Astrocyte of the spinal cord (primary cell): ENCODE results near the gene EXOC4.

Source experiments
- DNase-seq: peaks from one replicate; pipeline ENCODE4 v3.0.0; 2011; ENCODE audit warnings: low read depth, low spot score
- H3K4me3 ChIP-seq: 2 replicates; pipeline ENCODE4 v1.5.1; 2011; ENCODE audit warnings: low read depth, mild to moderate bottlenecking, low read length, moderate library complexity
- in situ Hi-C: cut with HindIII; loops from 2 replicates; pipeline ENCODE4 v1.10.0; 2017; ENCODE audit warnings: low sequenced_read_pairs
- TF ChIP-seq, protein P1 (sequence below): IDR thresholded peaks from 2 replicates; pipeline ENCODE4 v1.5.1; 2012; ENCODE audit warnings: low read depth, mild to moderate bottlenecking, low read length, inconsistent platforms

The EXOC4 gene

DNA sequence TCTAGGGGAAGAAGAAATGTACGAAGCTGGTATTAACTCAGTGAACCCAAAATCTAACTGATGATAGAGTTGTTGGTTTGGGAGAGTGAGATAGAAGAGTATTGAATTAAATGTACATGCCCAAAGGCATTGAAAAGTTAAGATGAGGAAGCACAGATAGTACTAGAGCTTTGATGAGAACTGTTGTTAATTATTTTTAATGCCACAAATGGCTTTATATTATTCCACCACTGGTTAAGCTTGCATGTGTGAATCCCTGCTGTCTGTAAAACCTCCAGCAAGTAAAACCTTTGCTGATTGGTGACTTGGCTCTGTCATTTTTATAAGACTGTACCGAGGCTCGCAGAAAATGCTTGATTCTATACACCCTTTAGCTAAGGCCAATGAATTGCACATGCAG, 491.6 kb downstream of the EXOC4 start:
- in situ Hi-C loops = no loop called here
- DNase-seq = no peak
- TF ChIP-seq, protein P1, sequence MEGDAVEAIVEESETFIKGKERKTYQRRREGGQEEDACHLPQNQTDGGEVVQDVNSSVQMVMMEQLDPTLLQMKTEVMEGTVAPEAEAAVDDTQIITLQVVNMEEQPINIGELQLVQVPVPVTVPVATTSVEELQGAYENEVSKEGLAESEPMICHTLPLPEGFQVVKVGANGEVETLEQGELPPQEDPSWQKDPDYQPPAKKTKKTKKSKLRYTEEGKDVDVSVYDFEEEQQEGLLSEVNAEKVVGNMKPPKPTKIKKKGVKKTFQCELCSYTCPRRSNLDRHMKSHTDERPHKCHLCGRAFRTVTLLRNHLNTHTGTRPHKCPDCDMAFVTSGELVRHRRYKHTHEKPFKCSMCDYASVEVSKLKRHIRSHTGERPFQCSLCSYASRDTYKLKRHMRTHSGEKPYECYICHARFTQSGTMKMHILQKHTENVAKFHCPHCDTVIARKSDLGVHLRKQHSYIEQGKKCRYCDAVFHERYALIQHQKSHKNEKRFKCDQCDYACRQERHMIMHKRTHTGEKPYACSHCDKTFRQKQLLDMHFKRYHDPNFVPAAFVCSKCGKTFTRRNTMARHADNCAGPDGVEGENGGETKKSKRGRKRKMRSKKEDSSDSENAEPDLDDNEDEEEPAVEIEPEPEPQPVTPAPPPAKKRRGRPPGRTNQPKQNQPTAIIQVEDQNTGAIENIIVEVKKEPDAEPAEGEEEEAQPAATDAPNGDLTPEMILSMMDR = no peak
- H3K4me3 ChIP-seq = no peak overlapping the region

DNA sequence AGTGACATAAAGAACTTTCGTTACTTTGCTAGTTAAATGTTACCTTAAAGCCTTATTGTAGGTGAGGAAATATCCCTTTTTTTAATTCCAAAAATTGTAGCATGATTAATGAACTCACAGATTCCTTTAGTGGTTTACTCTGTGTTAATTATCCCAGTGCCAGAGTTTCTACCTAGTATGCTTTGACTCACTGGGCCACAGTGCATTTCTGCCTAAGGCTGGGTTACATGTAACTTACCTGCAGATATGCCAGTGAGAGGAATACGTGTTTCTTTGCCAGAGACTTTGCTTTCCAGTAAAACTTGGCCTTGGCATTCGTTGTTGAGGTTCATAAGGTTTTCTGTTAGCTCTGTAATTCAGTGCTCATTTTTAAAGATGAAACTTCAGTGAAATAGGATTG, 493.4 kb downstream of the EXOC4 start:
- in situ Hi-C loops = no loop called here
- DNase-seq = no peak
- TF ChIP-seq, protein P1 = no peak
- H3K4me3 ChIP-seq = no peak overlapping the region

DNA sequence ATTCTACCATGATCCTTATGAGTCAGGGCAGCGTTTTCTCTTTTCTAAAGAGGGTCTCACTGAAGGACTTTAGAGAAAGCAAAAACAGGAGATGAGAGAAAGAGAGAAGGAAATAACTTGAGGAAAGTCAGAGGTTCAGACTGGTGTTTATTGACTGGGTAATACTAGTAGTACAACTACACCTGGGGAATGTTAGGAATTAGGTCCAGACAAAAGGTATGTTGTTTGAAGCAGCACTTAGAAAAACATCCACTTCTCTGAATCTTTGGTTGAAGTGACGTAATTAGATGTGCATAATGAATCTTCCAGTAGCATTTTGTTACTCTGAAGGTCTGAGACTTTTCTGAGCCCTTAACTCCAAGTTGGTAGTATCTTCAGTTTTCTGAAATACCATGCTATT, 494.0 kb downstream of the EXOC4 start:
- in situ Hi-C loops = no loop called here
- no peak overlapping the region for H3K4me3 ChIP-seq
- TF ChIP-seq, protein P1 = no peak
- DNase-seq = no peak

DNA sequence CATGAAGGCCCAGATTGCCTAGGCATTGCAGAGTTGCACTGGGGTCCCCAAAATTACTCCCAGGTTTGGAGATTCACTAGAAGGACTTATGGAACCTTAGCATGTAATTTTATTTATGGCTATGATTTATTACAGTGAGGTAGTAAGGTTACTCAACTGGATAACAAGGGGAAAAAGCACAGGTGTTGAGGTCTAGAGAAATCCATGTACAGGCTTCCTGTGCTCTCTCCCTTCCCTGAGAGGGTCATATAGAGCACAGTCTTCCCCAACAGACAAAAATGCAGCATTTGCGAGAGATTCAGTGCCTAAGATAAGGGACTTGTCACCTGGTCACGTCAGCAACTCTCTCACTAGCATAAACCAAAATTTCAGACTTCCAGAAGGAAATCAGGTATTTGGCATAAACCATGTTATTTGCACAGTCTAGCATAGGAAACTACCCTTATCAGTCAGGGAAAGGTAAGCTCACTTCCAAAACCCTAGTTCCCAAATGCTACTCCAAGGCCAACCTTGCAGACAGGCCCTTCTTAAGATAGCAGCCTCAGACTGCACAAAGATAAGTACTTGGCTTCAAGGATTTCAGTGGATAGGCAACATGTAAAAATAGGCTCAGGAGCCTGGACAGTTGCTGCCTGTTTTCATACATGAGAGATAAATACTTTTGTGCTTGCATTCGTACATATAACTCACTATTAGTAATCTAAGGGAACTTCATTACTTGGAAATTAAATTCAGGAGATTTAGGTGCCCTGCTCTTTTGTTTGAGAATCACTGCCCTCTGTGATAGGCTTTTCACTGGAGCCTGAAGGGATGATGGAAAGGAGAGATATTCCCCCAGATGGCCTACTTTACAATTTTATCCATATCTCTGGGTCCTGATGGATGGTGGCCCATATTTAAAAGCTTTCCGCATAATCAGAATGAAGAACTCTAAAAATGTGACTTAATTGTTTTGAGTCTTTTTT, 495.8 kb downstream of the EXOC4 start:
- H3K4me3 ChIP-seq = no peak overlapping the region
- DNase-seq = no peak
- in situ Hi-C loops = no loop called here
- TF ChIP-seq, protein P1 = no peak

DNA sequence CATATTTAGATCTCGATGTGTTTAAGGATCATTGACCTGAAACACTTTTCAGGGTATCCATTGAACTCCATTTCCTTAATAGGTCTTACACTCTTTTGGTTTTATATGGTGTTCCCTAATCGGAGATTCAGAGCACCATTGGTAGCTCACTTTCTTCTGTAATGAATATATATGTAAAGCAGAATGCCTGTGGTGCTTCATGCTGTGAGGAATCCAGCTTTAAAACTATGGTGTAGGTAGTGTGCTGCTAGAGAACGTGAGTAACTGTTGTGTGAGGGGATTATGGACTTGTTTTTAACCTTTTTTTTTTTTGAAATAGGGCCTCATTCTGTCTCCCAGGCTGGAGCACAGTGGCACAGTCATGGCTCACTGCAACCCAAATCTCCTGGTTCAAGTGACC, 497.4 kb downstream of the EXOC4 start:
- no peak for DNase-seq
- in situ Hi-C loops = no loop called here
- TF ChIP-seq, protein P1 = no peak
- no peak overlapping the region for H3K4me3 ChIP-seq

DNA sequence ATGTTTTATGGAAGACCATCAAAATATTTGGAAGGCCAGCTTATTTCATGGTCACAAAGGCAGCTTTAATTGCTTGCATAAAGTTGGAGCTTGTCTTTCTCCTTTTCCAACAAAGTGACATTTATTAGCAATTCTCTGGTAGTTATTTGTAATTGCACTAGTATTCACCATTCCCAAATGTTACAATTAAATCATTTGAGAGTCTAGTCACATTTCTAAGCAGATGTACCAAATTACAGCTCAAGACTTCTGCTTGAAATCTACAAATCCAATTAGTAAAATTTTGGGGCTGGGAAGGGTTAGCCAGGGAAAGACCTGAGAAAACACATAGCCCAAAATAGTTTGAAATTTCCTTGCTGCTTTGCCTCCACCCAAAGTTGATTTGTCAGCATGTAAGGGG, 498.2 kb downstream of the EXOC4 start:
- TF ChIP-seq, protein P1 = no peak
- in situ Hi-C loops = no loop called here
- H3K4me3 ChIP-seq = no peak overlapping the region
- no peak for DNase-seq
